HG03469 (cell line): ENCODE measurements around the gene CRELD2.

Source experiments
- ATAC-seq: cut with Tn5 transposase; IDR thresholded peaks from one replicate; pipeline ENCODE4 v1.9.1; 2021; ENCODE audit warnings: mild to moderate bottlenecking, moderate library complexity, moderate number of reproducible peaks; ENCODE audit not compliant: unreplicated experiment

CRELD2 gene

GRCh38 chr22:49910229-49911155, 7.9 kb upstream of the CRELD2 start:
- no peak for ATAC-seq

- ATAC-seq = no peak
These were observed 6.4 kb upstream of the CRELD2 start for GRCh38 chr22:49911881-49912625.

DNA sequence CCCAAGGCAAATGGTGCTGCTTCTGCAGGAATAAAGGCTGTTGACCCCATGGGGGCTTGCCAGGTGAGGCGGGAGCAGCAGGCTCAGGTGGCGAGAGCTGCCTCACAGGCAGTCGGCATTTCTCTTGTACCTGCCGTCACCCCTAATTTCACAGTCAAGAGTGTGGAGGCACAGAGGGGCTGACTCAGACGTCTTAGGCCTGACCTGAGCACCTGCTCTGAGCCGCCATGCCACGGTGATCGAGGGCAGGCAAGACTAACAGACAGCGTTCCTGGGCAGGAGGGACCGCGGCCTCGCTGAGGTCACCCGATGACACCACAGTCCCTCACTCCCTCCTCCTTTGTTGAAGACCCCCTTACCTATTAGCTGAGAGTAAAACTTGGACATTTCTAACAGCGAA, 5.4 kb upstream of the CRELD2 start:
- ATAC-seq = no peak

- no peak for ATAC-seq
These were observed 5.0 kb upstream of the CRELD2 start for GRCh38 chr22:49913446-49913845.

DNA sequence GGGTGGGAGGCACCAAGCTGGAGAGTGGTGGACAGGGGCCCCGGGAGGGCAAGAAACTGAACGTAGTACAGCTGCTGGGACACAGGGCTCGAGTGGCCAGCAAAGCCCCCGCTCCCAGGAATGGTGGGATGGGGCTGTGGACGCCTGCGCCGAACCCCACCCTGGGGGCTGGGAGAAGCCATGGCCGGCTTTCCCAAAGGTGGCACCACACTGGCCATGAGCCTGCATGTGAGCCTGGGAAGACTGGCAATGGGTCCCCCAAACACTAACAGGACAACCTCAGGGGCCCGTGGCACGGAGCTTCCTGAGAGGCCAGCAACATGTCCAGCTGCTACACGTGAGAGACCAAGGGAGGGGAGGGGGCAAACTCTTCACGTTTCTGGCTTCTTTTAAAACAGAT, 4.2 kb upstream of the CRELD2 start:
- no peak for ATAC-seq

- ATAC-seq = no peak
These were observed 2.8 kb upstream of the CRELD2 start for GRCh38 chr22:49915610-49916009.

- ATAC-seq = no peak
These were observed 1.6 kb upstream of the CRELD2 start for GRCh38 chr22:49916831-49917230.

DNA sequence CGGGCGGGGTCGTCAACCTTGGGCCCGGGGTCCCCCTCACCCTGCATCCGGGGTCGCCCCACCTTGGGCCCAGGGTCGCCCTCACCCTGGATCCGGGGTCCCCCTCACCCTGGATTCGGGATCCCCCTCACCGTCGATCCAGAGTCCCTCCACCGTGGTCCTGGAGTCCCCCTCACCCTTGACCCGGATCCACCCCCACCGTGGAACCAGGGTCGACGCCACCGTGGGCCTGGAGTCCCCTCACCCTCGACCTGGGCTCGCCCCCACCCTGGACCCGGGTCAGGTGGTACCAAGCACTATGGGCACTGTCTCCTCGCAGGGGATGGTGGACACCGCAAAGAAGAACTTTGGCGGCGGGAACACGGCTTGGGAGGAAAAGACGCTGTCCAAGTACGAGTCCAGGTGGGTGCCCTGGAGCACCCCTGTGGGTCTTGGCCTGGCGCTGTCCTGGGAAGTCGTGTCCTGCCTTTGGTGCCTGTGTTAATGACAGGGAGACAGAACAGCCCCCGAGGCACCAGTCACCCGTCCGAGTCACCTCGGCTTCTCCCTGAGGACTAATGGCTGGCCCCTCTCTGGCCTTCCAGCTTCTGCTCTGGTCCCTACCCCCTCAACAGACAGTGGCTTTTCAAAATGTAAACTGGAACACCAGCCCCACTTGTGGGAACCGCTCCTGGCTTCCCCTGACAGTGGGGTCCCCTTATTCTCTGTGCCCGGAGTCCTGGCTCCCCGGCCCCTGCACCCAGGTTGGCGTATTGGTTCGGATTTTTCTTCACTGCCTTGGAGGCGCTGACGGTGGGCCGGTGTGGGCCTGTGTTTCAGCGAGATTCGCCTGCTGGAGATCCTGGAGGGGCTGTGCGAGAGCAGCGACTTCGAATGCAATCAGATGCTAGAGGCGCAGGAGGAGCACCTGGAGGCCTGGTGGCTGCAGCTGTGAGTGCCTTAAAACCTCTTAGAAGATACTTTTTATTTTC, 762 bp downstream of the CRELD2 start:
- no peak for ATAC-seq

- no peak for ATAC-seq
These were observed 2.4 kb downstream of the CRELD2 start for GRCh38 chr22:49920859-49921258.

DNA sequence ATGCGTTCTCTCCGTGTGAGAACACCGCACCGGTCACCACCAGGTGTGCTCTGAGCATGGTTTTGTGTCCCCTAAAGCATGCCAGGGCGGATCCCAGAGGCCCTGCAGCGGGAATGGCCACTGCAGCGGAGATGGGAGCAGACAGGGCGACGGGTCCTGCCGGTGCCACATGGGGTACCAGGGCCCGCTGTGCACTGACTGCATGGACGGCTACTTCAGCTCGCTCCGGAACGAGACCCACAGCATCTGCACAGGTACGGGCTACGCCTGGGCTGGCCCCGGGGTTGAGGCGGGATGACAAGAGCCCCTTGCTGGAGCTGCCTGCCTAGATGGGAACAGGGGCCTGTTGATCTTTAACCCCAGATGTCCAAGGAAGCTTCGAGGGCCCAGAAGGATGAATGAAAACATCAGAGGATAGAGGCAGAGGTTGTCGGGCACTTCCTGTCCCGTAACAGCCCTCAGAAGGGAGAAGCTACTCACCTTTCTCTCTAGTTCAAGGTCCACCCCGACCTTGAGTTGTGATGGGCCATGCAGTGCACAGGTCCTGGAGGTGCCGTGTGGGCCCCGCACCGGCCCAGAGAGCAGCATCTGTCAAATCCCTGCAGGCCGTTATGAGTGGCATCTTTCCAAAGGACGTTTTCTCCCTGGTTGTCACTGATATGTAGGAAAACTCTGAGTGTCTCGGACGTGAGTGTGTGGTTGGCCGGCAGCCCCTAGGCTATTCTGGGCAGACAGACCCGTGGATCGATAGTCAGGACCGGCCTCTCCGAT, 3.3 kb downstream of the CRELD2 start:
- no peak for ATAC-seq

- no peak for ATAC-seq
These were observed 4.0 kb downstream of the CRELD2 start for GRCh38 chr22:49922484-49922883.

DNA sequence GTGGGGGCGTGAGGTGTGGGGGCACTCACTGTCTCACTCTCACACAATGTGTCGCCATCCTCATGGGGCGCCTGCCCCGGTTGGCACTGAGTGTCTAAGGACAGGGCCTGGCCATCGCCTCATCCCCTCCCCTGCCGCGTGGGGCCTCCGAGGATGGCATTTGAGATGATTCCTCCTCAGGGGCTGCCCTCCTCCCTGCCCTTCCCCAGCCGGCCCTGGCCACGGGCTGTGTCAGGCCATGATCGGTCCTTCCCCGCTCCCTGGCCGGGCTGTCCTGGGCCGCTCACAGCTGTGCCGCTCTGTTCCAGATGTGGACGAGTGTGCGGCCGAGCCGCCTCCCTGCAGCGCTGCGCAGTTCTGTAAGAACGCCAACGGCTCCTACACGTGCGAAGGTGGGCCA, 4.5 kb downstream of the CRELD2 start:
- no peak for ATAC-seq

DNA sequence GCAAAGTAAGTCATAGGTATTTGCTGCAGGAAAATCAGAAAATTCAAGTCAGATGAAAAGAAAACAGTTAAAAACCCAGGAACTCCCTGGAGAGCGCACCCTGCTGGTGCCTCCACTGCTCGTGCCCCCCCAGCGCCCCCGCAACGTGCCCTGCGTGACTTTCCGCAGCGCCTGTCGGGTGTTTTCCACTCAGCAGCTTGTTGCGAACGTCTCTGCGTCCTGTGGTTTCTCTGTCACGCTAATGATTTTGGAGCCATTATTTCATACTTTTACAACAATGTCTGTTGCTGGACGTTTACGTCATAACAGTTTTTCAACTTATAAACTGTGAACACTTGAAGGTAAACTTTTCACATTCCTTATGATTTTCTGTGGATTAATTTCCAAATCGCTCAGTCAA, 5.0 kb downstream of the CRELD2 start:
- ATAC-seq = no peak

DNA sequence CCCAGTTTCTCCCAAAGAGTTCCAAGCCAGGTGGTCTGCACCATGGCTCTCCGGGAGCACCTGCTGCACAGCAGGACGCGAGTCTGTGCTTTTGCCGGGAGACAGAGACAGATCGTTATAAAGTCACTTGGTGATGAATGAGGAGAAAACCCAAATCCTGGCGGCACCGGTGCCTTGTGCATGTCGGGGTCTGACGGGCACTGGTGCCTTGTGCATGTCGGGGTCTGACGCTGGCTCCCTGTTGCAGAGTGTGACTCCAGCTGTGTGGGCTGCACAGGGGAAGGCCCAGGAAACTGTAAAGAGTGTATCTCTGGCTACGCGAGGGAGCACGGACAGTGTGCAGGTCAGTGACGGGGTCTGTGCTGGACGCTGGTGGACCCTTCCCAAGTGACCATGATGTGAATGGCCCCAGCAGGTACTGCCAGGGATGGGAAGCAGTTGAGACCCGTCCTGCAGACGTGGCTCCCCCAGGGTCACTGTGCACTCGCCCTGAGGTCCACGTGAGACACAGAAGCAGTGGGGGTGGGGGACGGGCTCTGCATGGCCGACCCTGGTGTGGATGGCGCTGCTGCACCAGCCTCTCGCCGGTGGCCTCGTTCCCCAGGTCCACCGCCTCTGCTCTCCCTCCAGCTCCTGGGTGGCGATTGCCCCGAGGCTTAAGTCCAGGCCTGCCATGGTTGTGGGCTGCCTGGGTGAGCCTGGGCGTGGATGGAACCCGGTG, 5.8 kb downstream of the CRELD2 start:
- ATAC-seq = no peak

DNA sequence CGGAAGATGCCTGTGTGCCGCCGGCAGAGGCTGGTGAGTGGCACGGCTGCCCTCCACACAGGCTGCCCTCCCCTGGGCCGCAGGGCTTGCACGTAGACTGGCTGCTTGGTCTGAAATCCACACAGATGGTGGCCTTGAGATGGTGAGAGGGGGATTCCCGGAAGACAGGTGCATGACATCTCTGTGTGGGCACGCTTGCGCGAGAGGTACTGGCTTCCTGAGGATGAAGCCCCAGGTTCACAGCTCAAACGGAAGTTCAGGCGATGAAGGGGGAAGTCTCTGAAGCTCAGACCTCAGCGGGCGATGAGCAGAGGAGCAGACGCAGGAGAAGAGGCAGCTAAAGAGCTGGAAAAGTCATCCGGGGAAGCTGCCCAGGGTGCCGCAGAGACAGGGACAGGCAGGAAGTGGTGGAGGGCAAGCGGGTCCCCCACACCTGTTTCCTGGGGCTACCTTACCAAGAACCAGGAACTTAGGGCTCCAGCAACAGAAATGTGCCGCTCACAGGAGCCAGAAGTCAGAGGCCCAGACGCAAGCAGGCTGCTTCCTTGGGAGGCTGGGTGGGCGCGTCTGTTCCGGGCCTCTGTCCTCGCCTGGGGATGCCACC, 7.2 kb downstream of the CRELD2 start:
- no peak for ATAC-seq

DNA sequence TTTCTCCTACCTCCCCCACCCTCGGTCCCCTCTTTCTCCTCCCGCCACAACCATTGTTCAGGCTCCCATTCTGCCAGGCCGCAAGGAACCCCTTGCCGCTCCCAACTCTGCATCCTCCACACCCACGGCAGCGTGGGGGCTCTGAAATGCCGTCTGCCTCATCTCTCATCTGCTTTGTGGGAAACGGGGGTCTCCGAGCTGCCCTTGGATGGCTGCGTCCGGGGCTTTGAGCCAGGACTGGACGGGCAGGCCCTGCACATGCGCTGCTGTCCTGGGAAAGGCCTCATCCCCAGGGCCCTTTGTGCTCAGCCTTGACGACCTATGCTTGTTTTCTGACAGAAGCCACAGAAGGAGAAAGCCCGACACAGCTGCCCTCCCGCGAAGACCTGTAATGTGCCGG, 8.5 kb downstream of the CRELD2 start:
- no peak for ATAC-seq

DNA sequence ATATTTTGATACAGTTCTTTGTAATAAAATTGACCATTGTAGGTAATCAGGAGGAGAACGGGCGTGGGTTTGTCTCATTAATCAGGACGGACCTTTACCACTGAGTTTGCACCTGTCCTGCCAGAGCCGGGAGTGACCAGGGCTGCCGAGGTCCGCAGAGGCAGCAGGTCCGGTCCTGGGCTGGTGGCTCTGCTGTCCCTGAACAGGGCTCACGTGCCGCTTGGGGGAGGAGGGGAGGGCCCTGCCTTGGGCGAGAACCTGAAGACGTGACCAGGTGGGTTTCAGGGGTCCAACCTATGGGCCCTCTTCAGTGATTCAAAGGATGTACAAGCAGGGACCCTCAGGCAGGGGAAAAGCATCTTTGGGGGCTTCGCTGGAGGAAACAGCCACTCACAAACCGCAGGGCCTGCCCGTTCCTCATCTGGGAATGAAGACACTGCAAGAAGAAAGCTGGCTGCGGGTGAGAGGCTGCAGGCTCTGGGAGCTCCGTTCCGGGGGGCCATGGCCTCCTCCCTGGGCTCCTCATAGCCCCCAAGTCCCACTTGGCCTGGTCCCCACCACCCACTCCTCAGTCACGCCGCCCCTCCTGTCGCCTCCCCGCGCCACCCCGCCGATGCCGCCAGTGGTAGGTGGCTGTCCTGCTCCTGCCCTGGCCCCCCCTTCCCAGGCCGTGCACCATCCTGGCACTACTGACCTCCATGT, 9.2 kb downstream of the CRELD2 start:
- no peak for ATAC-seq

- ATAC-seq = no peak
These were observed 9.7 kb downstream of the CRELD2 start for GRCh38 chr22:49928185-49928495.
